ENCODE data around the gene COL9A2.

COL9A2 gene

DNA sequence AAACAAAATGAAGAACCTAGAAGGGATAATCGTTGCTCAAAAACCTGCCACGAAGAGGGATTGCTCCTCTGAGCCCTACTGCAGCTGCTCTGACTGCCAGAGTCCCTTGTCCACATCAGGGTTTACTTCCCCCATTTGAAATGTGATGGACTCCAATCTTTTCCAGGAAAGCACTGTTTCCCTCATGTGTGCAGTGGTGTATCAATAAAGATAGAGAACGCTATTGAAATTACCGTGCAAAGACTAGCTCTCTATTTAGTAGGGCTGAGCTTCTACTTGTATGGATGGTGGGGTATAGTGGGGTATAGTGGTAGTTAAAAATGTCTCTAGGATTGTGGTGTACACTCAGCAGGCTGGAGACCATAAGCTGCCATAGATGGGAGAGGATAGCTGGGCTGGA is 65.6 kb downstream of the COL9A2 start:
- Histone ChIP-seq H3K36me3 (ENCODE audit: control insufficient read depth in 1 of 2, insufficient read depth in 2 of 2, low read length in 2 of 2) (no peaks in the 10 kb centered on the region), H3K4me3 (ENCODE audit: low read depth in 1 of 2, low read length in 2 of 2) (no peak overlapping the region), H3K4me1 (ENCODE audit: control insufficient read depth in 1 of 2, insufficient read depth in 2 of 2, low read length in 2 of 2) (peaks cover 0 to 13% of the 10 kb centered on the region in 2 donors)

More for the DNA sequence above, 65.6 kb downstream of the COL9A2 start:
- no peaks in the 10 kb centered on the region for H3K27me3 ChIP-seq (ENCODE audit: low read depth, low read length)
- H3K27ac ChIP-seq (ENCODE audit: low read length) = no peak overlapping the region
- no peaks in the 10 kb centered on the region for H3K9me3 ChIP-seq (ENCODE audit: control insufficient read depth in 1 of 2, low read length in 2 of 2)

Measured in muscle layer of duodenum (tissue), 2 donors.